ENCODE data around the gene ADIPOR2.

The ADIPOR2 gene

DNA sequence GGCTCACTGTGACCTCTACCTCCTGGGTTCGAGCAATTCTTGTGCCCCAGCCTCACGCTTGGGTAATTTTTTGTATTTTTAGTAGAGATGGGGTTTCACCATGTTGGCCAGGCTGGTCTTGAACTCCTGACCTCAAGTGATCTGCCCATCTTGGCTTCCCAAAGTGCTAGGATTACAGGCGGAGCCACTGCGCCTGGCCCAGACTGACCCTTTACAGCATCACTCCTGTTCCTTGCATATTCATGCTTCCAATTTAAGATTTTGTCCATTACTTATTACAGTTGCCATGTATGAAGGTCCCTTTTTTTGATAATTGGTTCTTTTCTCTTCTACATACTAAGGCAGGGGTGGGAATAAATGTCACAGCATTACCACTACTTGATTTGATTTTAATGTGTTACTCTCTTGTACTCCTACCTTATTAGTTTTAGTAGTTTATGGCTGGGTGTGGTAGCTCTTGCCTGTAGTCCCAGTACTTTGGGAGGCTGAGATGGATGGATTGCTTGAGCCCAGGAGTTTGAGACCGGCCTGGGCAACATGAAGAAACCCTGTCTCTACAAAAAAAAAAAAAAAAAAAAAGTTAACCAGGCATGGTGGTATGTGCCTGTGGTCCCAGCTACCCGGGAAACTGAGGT, 46.9 kb downstream of the ADIPOR2 start:
- DNase-seq, result no peak

DNA sequence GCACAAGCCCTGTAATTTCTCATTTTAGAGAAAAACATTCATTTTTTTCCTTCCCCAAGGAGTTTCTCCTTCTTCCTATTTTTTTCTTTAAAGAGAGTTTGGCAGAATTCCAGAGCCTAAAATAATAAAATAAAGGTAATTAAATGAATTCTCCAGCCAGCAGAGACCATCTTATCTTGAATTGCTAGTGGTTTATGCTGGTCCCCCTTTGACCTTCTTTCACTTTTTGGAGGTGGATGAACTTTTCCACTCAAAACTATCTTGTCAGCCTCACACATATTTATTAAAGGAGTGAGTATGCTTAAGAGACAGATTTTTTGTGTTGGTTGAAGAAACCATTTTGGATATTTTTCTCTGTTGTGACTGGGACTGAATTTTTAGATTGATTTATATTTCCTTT, 47.6 kb downstream of the ADIPOR2 start:
- no peak for DNase-seq

- no peak for DNase-seq
These were observed 48.5 kb downstream of the ADIPOR2 start for GRCh38 chr12:1739368-1739767.

GRCh38 chr12:1740161-1740948, 49.5 kb downstream of the ADIPOR2 start:
- DNase-seq, result no peak

GRCh38 chr12:1741154-1741949, 50.5 kb downstream of the ADIPOR2 start:
- DNase-seq, result no peak

DNA sequence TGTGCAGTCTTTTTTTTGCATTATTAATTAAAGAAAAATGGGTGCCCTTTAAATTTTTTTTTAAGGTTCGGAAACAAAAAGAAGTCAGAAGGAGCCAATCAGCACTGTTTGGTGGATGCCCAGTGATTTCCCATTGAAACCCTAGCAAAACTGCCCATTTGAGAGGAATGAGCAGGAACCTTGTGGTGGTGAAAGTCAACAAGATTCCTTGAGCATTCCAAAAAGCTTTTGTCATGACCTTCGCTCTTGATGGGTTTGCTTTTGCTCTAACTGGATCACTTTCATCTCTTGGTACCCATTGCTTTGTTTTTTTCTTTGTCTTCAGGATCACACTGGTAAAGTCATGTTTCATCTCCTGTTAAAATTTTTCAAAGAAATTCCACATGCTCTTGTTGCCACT, 54.1 kb downstream of the ADIPOR2 start:
- no peak for DNase-seq

DNA sequence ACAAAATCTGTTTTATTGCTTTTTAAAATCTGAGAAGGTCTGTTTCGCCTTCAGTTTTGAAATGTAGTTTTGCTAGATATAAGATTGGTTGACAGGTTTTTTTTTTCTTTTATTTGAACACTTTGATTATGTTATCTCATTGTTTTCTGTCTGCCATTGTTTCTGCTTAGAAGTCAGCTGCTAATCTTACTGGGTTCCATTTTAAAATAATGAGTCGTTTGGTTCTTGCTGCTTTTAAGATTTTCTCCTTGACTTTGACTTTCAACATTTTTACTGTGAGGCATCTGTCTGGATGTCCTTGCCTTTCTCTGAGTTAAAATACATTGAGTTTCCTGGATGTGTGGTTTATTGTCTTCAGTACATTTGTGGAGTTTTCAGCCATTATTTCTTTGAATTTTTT, 56.7 kb downstream of the ADIPOR2 start:
- DNase-seq, result no peak

DNA sequence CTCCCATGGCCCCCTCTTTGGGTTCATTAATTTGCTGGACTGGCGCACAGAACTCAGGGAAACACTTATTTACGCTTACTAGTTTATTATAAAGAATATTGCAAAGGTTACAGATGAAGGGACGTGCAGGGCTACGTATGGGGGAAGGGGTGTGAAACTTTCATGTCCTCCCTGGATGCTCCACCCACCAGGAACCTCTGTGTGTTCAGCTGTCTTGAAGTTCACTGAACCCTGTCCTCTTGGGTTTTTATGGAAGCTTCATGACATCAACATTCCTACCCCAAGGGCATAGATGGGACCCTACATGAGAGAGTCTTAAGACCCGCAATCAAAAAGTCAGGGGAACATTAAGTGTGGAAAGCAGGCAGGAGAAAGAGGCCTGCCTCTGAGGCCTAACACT, 58.1 kb downstream of the ADIPOR2 start:
- no peak for DNase-seq

DNA sequence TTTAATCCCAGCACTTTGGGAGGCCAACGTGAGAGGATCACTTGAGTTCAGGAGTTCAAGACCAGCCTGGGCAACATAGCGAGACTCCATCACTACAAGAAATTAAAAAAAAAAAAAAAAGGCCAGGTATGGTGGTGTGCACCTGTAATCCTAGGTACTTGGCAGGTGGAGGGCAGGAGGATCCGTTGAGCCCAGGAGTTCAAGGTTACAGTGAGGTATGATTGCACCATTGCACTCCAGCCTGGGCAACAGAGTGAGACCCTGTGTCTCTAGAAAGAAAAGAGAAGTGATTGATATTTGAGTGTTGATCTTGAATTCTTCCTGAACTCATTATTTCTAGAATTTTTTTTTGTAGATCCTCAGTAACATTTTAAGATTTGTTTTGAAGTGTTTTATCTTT, 59.4 kb downstream of the ADIPOR2 start:
- no peak for DNase-seq

DNA sequence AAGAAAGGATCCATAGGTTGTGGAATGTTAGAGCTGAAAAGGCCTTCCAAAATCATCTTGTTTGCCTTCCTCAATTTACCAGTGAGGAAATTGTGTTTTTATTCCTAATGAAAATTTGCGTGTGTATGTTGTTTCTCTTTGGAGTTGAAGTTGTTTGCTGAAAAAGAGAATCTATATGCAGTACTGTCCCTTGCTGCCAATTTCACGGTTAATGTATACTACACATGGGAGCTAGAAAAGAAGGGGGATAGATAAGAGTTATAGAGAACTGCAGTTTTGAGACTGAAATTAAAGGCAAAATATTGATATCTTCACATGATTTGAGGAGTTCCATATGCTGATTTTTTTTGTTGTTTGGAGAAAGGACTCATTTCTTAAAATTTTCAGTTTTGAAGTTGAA, 67.5 kb downstream of the ADIPOR2 start:
- DNase-seq, result no peak

DNA sequence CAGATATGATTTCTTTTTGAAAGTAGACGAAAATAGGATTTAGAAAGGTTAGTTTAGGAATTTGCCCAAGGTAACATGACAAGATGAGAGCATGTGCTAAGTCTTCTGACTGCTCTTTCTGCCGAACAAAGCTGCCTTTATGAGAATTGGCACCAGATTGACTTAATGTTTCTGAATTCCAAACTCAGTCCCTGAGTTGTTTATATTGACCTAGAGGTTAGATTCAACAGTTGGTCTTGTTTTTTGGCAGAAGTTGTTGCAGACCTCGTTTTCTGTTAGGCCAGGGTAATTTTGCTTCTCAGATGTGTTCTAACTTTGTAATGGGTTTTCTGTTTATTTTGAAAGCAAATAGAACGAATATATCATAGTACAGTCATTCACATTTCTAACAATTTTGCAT, 68.0 kb downstream of the ADIPOR2 start:
- no peak for DNase-seq

DNA sequence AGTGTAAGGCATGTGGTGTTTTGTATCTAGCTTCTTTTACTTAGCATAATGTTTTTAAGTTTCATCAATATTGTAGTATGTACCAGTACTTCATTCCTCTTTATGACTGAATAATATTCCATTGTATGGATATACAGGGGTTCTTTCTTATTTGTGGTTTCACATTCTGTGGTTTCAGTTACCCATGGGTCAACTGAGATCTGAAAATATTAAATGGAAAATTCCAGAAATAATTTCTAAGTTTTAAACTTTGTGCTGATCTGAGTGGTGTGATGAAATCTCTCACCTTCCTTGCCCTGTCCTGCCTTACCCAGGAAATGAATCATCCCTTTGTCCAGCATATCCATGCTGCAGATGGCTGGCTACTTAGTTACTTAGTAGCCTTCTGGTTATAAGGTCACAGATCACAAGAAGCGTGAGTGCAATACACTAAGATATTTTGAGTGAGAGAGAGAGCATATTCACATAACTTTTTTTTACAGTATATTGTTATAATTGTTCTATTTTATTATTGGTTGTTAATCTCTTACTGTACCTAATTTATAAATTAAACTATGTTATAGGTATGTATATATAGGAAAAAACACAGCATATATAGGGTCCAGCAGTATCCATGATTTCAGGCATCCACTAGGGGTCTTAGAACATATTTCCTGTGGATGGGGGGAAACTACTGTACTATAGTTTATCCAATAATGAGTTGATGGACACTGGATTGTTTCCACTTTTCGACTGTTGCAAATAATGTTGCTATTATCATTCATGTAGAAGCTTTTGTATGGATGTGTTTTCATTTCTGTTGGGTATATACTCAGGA, 69.9 kb downstream of the ADIPOR2 start:
- no peak for DNase-seq

- DNase-seq, result no peak
These were observed 71.0 kb downstream of the ADIPOR2 start for GRCh38 chr12:1761857-1762256.

- DNase-seq, result no peak
These were observed 72.3 kb downstream of the ADIPOR2 start for GRCh38 chr12:1763153-1763552.

- no peak for DNase-seq
These were observed 75.2 kb downstream of the ADIPOR2 start for GRCh38 chr12:1766110-1766509.

DNA sequence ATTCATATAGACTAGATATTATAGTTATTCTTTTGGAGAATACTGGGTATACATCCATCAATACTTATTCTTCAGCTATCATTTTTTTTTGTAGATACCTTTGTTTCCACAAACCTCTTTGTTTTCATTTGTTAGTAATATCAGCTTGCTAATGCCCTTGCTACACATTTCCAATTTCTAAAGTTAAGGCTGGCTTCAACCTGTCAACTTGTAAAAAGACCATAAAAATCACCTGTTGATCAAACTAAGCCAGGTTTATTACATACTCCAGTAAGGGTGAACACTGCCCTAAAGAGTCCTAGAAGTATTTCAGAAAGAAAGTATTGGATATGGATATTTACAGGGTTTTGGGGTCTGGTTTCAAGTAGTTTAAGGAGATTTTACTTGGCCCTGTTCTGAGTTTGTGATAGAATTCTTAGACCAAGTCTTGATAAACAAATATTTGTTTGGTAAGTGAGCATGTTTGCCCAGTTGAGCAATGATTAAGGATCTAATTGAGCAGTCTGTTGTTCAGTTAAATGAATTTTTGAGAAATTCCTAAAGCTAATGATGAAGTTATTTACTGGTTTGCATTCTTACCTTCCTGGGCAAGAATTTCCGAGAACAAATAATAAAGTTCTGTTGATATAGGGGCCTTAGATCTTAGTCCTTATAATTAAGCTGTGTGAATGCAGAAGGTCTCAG, 76.7 kb downstream of the ADIPOR2 start:
- DNase-seq, result no peak

- no peak for DNase-seq
These were observed 77.7 kb downstream of the ADIPOR2 start for GRCh38 chr12:1768615-1769014.

- no peak for DNase-seq
These were observed 79.1 kb downstream of the ADIPOR2 start for GRCh38 chr12:1769809-1770494.

GRCh38 chr12:1773937-1774655, 83.2 kb downstream of the ADIPOR2 start:
- DNase-seq, result no peak

DNA sequence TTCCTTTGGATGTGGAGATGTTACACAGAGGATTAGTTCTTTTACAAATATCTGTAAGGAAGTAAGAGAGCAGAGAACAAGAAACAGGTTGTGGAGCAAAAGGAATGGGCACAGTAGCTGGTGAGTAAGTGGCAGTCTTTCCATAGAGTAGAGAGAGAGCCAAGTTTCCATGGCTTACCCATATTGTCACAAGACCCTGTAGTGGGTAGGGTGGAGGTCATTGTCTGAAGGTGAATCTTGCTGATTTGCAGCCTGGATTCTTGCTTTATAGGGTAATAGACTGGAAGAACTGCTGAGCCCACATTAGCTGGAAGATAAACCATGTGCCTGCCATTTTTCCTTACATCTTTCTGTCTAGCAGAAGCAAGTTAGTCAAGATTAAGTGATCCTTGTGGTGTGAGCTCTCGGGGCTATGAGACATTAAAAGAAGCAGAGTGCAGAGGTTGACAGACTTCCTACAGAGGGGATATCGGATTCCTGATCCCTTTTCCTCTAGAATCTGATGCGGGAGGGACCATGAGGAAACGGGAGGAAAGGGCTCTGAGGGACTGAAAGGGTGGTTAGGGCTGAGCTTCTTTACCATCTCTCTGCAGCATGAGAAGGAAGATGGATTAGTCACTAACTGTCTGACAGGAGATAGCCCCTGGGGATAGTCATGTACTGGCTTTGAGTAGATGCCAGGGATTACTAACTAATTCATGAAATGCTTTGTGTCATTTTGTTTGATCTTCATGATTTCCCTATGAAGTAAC, 85.5 kb downstream of the ADIPOR2 start:
- DNase-seq, result no peak

Measured in SHP77 treated with DMSO at 0.1 percent for 48 hours (cell line).